Measurements from ENCODE around the gene MBP. TPM values are rescaled to one million over a fixed set of nuclear protein-coding genes. Genes with fewer than 3 reads are reported as not detected.

Gene MBP
- total RNA-seq, 4 donors from 2014 or later = 45.0 to 60.0 (median 51.9) TPM

DNA sequence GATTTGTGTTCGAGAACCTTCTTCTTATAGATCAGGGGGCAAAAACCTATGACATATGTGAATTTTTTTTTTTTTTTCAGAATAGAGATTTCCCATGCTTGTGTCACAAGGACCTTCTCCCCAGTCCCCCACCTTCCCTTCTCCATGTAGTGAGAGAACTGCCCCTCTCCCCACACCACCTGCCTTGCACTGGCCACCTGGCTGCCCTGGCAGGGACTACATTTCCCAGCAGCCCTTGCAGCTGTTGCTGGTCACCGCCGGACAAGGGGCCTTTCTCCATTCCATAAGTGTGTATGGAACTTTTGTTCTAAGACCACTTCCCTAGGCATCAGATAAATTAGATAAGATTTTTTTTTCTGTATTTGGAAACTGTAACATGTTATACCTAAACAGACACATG is 22.2 kb downstream of the MBP start:
- WGBS, 2 donors = 85 to 91% methylated on average over 3 of the region's 3 CpGs
- peak in 1 of 2 donors; percentile 72 for DNase-seq (ENCODE audit: low spot score in 2 of 2)
- intact Hi-C loops (cut with DNase I; ENCODE audit: low total_unique reads) = no loop called here
- H3K4me3 ChIP-seq (ENCODE audit: low read depth, poor library complexity, severe bottlenecking) = no peak overlapping the region
- no peak for TF ChIP-seq POLR2A (IDR thresholded peaks at IDR 0.05)
- TF ChIP-seq, protein P1, sequence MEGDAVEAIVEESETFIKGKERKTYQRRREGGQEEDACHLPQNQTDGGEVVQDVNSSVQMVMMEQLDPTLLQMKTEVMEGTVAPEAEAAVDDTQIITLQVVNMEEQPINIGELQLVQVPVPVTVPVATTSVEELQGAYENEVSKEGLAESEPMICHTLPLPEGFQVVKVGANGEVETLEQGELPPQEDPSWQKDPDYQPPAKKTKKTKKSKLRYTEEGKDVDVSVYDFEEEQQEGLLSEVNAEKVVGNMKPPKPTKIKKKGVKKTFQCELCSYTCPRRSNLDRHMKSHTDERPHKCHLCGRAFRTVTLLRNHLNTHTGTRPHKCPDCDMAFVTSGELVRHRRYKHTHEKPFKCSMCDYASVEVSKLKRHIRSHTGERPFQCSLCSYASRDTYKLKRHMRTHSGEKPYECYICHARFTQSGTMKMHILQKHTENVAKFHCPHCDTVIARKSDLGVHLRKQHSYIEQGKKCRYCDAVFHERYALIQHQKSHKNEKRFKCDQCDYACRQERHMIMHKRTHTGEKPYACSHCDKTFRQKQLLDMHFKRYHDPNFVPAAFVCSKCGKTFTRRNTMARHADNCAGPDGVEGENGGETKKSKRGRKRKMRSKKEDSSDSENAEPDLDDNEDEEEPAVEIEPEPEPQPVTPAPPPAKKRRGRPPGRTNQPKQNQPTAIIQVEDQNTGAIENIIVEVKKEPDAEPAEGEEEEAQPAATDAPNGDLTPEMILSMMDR (IDR thresholded peaks at IDR 0.05) = no peak

DNA sequence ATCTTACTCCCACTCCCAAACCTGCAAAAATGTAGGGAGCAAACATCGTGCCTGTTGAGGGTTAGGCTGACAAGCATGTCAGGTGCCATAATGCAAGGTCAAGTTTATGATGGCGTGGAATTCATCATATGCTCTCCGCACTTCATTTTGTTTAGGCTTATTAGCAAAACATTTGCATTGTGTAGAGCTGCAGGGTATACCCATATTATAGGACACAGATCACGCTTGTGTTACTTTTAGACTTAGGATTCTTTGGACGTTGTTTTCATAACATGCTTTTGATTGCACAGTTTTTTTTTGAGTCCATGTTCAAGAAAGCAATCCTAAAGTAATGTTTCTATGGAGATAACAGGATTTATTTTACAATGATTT is 22.9 kb downstream of the MBP start:
- no peak for DNase-seq (ENCODE audit: low spot score in 2 of 2)
- no peak overlapping the region for H3K4me3 ChIP-seq (ENCODE audit: low read depth, poor library complexity, severe bottlenecking)
- 90 to 92% methylated on average over 5 of the region's 5 CpGs for WGBS, 2 donors
- intact Hi-C loops (cut with DNase I; ENCODE audit: low total_unique reads) = no loop called here
- TF ChIP-seq, protein P1 (IDR thresholded peaks at IDR 0.05) = no peak
- TF ChIP-seq POLR2A (IDR thresholded peaks at IDR 0.05) = no peak

DNA sequence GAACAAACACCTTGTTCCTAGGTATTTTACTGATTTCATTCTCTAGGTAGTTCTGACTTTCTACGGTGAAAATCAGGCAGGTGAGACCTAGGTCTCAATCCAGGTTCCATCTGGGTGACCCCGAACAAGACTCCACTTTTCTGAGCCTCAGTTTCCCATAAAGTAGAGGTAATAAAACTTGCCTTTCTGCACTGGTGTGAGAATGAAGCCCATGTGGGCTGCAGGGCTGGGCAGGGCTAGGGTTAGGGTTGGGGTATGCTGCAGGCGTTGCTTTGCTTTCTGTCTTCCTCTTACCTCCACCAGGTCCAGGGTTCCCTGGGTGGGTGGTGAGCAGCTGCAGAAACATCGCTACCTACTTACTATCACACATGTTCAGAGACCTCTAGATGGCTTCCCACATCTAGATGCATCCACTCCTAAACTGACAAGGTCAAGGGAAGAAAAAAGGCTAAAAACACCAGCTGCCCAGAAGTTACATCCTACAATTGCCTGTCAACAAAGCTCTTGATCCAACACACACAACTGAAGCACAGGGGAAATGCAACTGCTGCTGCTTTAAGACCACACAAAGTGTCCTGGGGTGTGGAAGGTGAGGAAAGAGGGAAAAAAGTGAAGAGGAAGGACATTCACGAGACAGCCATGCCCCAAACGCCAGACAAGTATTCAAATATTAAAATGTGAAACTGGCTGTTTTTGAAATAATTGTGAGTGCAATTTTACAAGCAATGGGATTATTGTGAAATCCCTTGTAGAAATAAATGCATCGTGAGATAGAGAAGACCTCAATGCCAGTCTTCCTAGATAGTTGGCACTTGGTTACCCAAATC is 23.5 kb downstream of the MBP start:
- intact Hi-C loops (cut with DNase I; ENCODE audit: low total_unique reads) = no loop called here
- WGBS, 2 donors = 64% methylated on average over 7 of the region's 7 CpGs
- peak; percentile 32 to 81 for DNase-seq (ENCODE audit: low spot score in 2 of 2)
- no peak overlapping the region for H3K4me3 ChIP-seq (ENCODE audit: low read depth, poor library complexity, severe bottlenecking)
- no peak for TF ChIP-seq POLR2A (IDR thresholded peaks at IDR 0.05)
- TF ChIP-seq, protein P1 (IDR thresholded peaks at IDR 0.05) = no peak

DNA sequence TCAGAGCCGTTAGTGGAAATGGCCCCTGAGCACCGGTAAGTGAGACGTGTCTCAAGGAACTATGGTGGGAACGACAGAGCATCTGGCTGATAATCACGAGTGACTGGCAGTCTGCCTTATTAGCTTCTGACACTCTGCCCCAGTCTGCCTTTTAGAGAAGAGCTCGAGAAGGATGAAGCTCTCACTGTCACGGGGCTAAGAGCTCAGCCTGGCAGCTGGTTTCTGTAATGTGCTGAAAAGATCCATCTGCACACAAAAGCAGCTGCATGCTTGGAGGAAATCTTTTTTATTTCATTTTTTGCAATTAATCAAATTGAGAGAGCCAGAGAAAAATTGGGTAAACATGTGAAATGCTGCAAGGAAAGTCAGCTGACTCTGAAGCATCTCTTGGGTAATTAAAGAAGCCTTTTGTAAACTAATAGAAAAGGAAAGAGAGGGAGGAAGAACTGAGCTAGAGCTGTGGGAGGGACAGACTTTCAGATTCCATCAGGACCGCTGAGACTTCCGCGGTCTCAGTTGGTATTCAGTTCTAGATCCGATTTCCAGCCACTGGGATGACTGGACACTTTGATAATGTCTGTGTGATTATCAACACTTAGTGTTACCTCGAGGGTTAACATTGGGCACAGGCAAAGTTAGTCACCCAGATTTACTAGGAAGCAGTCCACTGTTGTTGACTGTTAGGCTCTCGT is 24.4 kb downstream of the MBP start:
- TF ChIP-seq, protein P1 (IDR thresholded peaks at IDR 0.05) = no peak
- TF ChIP-seq POLR2A (IDR thresholded peaks at IDR 0.05) = no peak
- no peak overlapping the region for H3K4me3 ChIP-seq (ENCODE audit: low read depth, poor library complexity, severe bottlenecking)
- WGBS, 2 donors = 26 to 42% methylated on average over 13 of the region's 13 CpGs
- intact Hi-C loops (cut with DNase I; ENCODE audit: low total_unique reads) = no loop called here
- DNase-seq (ENCODE audit: low spot score in 2 of 2) = peak; percentile 87 to 93

DNA sequence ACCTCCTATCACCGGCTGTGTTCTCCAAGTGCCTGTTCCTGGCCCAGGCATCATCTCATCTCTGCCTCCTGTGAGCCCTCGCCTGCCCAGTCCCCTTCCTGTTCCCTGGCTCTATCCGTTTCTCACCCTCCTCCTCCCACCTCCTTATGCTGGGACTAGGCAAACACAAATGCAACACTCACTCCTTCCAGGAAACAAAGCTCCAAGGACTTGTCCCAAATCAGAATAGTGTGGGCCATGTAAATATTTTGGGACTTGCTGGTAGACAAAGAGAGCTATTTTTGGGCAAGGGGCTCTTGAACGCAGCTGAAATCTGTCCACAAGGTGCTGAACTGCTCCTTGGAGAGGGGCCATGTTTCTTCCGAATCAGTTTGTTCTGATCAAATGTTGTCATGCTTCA is 25.3 kb downstream of the MBP start:
- TF ChIP-seq, protein P1 (IDR thresholded peaks at IDR 0.05) = no peak
- no peak for TF ChIP-seq POLR2A (IDR thresholded peaks at IDR 0.05)
- intact Hi-C loops (cut with DNase I; ENCODE audit: low total_unique reads) = no loop called here
- H3K4me3 ChIP-seq (ENCODE audit: low read depth, poor library complexity, severe bottlenecking) = no peak overlapping the region
- peak; percentile 15 to 77 for DNase-seq (ENCODE audit: low spot score in 2 of 2)
- 56 to 57% methylated on average over 5 of the region's 5 CpGs for WGBS, 2 donors

Measured in lower leg skin (tissue), 4 donors.